Epithelial cell of proximal tubule (primary cell): ENCODE data around the gene RNF148. TPM values are rescaled to one million over a fixed set of nuclear protein-coding genes. Genes with fewer than 3 reads are reported as not detected.
"Not testable (repeated sequence)": the region's sequence is repeated elsewhere in the genome, so short reads cannot be mapped to it uniquely, and the experiment has no call there.

ENCODE experiments used
- DNase-seq: peaks from one replicate; pipeline ENCODE4 v3.0.0-alpha.2; 2011; ENCODE audit warnings: low read depth
- H3K4me3 ChIP-seq: 2 replicates; pipeline ENCODE4 v1.5.1; 2011; ENCODE audit warnings: low read depth, mild to moderate bottlenecking, low read length
- CTCF ChIP-seq: conservative IDR thresholded peaks from 2 replicates; pipeline ENCODE4 v1.5.1; 2012; ENCODE audit warnings: low read depth, mild to moderate bottlenecking, low read length
- total RNA-seq: library from RNA; depleted of rRNA; stranded (reverse); fragments of >200 nt; gene quantifications from 2 replicates; pipeline ENCODE4 v1.2.3, GENCODE V29; 2015

The RNF148 gene
- total RNA-seq, 1 donor from 2014 or later: 2.2 TPM

- no peak overlapping the region for H3K4me3 ChIP-seq
- TF ChIP-seq CTCF: no peak
- no peak for DNase-seq
Measured at GRCh38 chr7:122682815-122683550, 19.7 kb downstream of the RNF148 start.

- not testable (repeated sequence) for DNase-seq, H3K4me3 ChIP-seq
Measured at GRCh38 chr7:122681186-122681585, 21.5 kb downstream of the RNF148 start.

- no peak overlapping the region for H3K4me3 ChIP-seq
- no peak for TF ChIP-seq CTCF
- DNase-seq: no peak
Measured at GRCh38 chr7:122679813-122680212, 22.9 kb downstream of the RNF148 start.

GRCh38 chr7:122679269-122679709 lies 23.4 kb downstream of the RNF148 start:
- not testable (repeated sequence) for DNase-seq, H3K4me3 ChIP-seq

- no peak overlapping the region for H3K4me3 ChIP-seq
- no peak for DNase-seq
- TF ChIP-seq CTCF: no peak
Measured at GRCh38 chr7:122677149-122677548, 25.6 kb downstream of the RNF148 start.

GRCh38 chr7:122676466-122676865 lies 26.3 kb downstream of the RNF148 start:
- H3K4me3 ChIP-seq: no peak overlapping the region
- TF ChIP-seq CTCF: no peak
- DNase-seq: no peak

GRCh38 chr7:122675621-122676020 lies 27.1 kb downstream of the RNF148 start:
- DNase-seq: no peak
- no peak overlapping the region for H3K4me3 ChIP-seq
- TF ChIP-seq CTCF: no peak

- no peak overlapping the region for H3K4me3 ChIP-seq
- DNase-seq: no peak
- no peak for TF ChIP-seq CTCF
Measured at GRCh38 chr7:122675011-122675410, 27.7 kb downstream of the RNF148 start.
